HPDE6-E6E7 (cell line): Measurements from ENCODE around the gene PIP5KL1.

Experiments
- DNase-seq: peaks from one replicate; pipeline ENCODE4 v3.0.0; 2011; ENCODE audit warnings: missing footprints; ENCODE audit errors: extremely low spot score

Gene PIP5KL1

DNA sequence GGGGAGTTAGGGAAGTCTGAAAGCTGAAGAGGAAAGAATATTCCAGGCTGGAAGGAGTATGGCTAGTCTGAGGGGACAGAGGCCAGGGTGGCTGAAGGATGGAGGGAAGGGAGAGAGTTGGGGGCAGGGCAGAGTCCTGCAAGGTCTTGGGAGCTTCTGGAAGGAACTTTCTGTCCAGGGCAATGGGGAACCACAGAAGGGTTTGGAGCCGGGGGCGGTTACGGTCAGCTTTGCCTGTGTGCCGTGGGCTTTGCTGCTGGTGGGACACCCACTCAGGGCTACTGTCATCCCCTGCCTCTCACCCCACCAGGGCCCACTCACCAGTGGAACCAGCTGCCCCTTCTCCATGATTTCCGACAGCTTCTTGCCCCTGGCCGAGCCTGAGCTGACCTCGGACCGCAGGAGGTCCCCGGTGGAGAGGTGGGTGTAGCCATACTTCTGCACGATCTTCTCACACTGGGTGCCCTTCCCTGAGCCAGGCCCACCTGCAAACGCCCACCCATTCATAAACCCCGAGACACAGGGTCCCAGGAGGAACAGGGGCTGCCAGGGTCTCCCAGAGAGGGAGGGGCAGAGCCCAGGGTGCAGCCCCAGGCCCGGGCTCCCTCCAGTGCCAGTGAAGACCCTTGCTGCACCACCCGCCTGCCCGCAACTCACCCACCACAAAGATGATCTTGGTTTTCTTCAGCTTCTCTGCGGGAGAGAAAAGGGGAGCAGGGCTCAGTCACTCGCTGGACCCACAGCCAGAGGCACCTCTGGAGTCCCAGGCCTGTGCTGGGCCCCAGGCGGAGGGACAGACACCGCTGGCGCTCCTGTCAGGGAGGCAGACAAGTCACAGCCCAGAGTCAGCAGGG, 58.0 kb downstream of the PIP5KL1 start:
- DNase-seq, result no peak

DNA sequence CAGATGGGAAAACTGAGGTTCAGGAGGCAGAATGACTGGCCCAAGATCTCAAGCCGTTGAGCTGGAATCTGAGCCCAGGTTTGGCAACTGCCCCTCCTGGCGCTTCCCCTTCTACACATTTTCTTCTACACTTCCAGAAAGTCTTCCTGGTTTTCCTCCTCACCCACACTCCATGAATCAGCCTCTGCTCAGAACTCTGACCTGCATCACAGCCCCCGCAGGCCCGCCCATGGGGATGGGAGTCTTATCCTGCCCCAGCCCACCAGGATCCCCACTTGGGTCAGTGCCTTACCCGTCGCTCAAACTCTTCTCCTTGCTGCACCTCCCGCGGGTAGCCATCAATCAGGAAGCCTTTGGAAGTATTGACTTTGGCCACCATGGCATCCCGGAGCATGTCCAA, 59.0 kb downstream of the PIP5KL1 start:
- no peak for DNase-seq

DNA sequence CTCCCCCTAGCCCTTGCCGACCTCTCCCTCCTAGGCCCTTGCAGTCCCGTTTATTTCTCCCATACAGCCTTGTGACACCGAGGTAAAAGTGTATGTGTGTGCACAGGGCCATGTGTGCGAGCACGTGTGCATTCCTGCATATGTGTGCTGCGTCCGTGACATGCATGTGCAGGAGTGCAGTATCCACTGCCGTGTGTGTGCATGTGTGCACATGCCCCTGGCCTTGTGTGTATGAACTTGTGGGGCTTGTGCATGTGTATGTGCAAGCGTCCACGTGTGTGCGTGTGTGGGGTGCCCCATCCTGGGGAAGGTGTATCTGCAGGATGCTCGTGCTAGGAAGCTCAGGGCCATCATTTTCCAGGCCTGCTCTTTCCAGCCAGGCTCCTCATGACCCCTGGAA, 59.7 kb downstream of the PIP5KL1 start:
- no peak for DNase-seq
